CD4-positive, alpha-beta T cell treated with Interleukin-2 at 100 ng/mL for 4 hours (primary cell): Measurements from ENCODE around the gene SAG.
A peak's percentile ranks its signal among the peaks of the same experiment; 100 is the strongest.
"Not testable (repeated sequence)": the region's sequence is repeated elsewhere in the genome, so short reads cannot be mapped to it uniquely, and the experiment has no call there.

ENCODE experiments used
- DNase-seq: peaks from one replicate; pipeline ENCODE4 v3.0.0-alpha.2; 2020; ENCODE audit warnings: low spot score

The SAG gene

GRCh38 chr2:233332125-233332524 lies 24.5 kb downstream of the SAG start:
- no peak for DNase-seq

GRCh38 chr2:233334915-233335314 lies 27.3 kb downstream of the SAG start:
- DNase-seq = no peak

GRCh38 chr2:233336091-233336490 lies 28.5 kb downstream of the SAG start:
- not testable (repeated sequence) for DNase-seq

- DNase-seq = no peak
Measured at GRCh38 chr2:233336541-233336940, 28.9 kb downstream of the SAG start.

GRCh38 chr2:233338046-233338445 lies 30.4 kb downstream of the SAG start:
- DNase-seq = no peak

- no peak for DNase-seq
Measured at GRCh38 chr2:233338812-233339368, 31.3 kb downstream of the SAG start.

GRCh38 chr2:233339427-233339826 lies 31.8 kb downstream of the SAG start:
- DNase-seq = no peak

- no peak for DNase-seq
Measured at GRCh38 chr2:233341296-233341695, 33.7 kb downstream of the SAG start.

- DNase-seq = no peak
Measured at GRCh38 chr2:233342301-233342700, 34.7 kb downstream of the SAG start.

- DNase-seq = no peak
Measured at GRCh38 chr2:233343171-233343705, 35.6 kb downstream of the SAG start.

- DNase-seq = no peak
Measured at GRCh38 chr2:233346376-233346775, 38.8 kb downstream of the SAG start.

GRCh38 chr2:233346930-233347329 lies 39.3 kb downstream of the SAG start:
- no peak for DNase-seq

GRCh38 chr2:233349005-233349998 lies 41.7 kb downstream of the SAG start:
- no peak for DNase-seq

GRCh38 chr2:233350708-233351107 lies 43.1 kb downstream of the SAG start:
- peak; percentile 55 for DNase-seq

GRCh38 chr2:233351423-233351822 lies 43.8 kb downstream of the SAG start:
- no peak for DNase-seq

- DNase-seq = no peak
Measured at GRCh38 chr2:233352141-233352842, 44.7 kb downstream of the SAG start.

GRCh38 chr2:233353101-233353768 lies 45.6 kb downstream of the SAG start:
- DNase-seq = no peak

GRCh38 chr2:233353769-233354499 lies 46.3 kb downstream of the SAG start, which contains the start of gene DGKD:
Gene DGKD (plus strand): TSS chr2:233354494. CDS start chr2:233354519, 25 bp downstream.
- DNase-seq = peak; percentile 77

- no peak for DNase-seq
Measured at GRCh38 chr2:233354500-233354924, 46.9 kb downstream of the SAG start.

- no peak for DNase-seq
Measured at GRCh38 chr2:233354971-233355574, 47.5 kb downstream of the SAG start.

- no peak for DNase-seq
Measured at GRCh38 chr2:233355916-233356315, 48.3 kb downstream of the SAG start.
